GM21529 (cell line): ENCODE results near the gene CKMT1A.
A peak's percentile ranks its signal among the peaks of the same experiment; 100 is the strongest.

ENCODE experiments used
- ATAC-seq: cut with Tn5 transposase; IDR thresholded peaks from one replicate; pipeline ENCODE4 v1.9.1; 2021; ENCODE audit not compliant: unreplicated experiment

Gene CKMT1A

DNA sequence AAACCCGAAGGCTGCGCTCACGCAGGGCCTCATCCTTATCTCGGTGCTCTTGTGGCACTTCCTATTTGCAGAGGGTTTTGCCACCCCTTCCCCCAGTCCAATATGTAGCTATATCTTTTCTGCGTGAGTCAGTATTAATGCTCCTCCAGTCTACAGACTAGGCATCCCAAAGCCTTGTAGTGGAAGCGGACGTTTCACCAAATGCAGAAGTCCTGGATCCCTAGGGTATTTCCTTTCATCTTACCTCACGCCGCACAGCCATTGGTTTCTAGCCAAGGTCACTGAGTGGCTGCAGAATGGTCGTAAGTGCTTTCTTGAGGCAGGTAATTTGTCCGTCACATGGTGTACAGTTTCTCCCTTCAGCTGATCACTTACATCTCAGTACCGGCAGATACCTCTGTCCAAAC is 53.2 kb downstream of the CKMT1A start:
- ATAC-seq, result peak; percentile 18

DNA sequence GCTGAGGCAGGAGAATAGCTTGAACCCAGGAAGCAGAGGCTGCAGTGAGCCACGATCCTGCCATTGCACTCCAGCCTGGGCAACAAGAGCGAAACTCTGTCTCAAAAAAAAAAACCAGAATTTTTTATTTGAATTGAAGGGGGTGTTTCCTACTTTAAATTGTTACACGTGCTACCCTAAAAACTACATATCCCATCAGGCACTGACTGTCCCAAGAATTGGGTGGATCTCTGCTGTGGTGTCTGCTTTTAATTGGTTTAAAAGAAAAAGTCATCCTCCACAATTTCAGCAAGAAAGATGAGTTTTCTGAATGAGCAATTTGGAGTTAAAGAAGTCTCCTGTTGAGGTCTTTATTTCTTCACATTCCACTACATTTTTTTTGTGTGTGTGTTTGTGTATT is 54.7 kb downstream of the CKMT1A start:
- no peak for ATAC-seq
